Activated CD4-positive, alpha-beta T cell treated with anti-CD3 and anti-CD28 coated beads for 36 hours (primary cell): ENCODE results near the gene CHMP4B. TPM values are rescaled to one million over a fixed set of nuclear protein-coding genes. Genes with fewer than 3 reads are reported as not detected.
"Not testable (repeated sequence)": the region's sequence is repeated elsewhere in the genome, so short reads cannot be mapped to it uniquely, and the experiment has no call there.

ENCODE experiments used
- ATAC-seq: fragments of 200-7000 bp; cut with Tn5 transposase; one replicate; pipeline ENCODE4 v1.10.0; 2021; ENCODE audit warnings: mild to moderate bottlenecking, moderate library complexity
- CTCF ChIA-PET: fragments of 350-600 bp; sonication (Branson Sonifier 250); formaldehyde crosslinking; loops from one replicate; lab custom pipeline; 2021; ENCODE audit warnings: antibody characterized with exemption; lab: Charles Lee
- POLR2A ChIA-PET: fragments of 350-600 bp; sonication (Branson Sonifier 250); formaldehyde crosslinking; loops from one replicate; lab custom pipeline; 2021; ENCODE audit warnings: antibody characterized with exemption, inconsistent platforms; lab: Charles Lee
- DNase-seq: peaks from one replicate; pipeline ENCODE4 v3.0.0-alpha.2; 2020
- H3K27ac Mint-ChIP-seq: one replicate; pipeline ENCODE4 v1.8.0; 2021; ENCODE audit warnings: mixed read lengths
- H3K27me3 Mint-ChIP-seq: one replicate; pipeline ENCODE4 v1.8.0; 2021; ENCODE audit warnings: mixed read lengths
- H3K36me3 Mint-ChIP-seq: one replicate; pipeline ENCODE4 v1.8.0; 2021; ENCODE audit warnings: low read depth, mixed read lengths
- H3K4me1 Mint-ChIP-seq: one replicate; pipeline ENCODE4 v1.8.0; 2021; ENCODE audit warnings: mixed read lengths
- H3K4me3 Mint-ChIP-seq: one replicate; pipeline ENCODE4 v1.8.0; 2021; ENCODE audit warnings: mild to moderate bottlenecking, moderate library complexity, mixed read lengths
- H3K9me3 Mint-ChIP-seq: one replicate; pipeline ENCODE4 v1.8.0; 2021; ENCODE audit warnings: low read depth, mixed read lengths
- intact Hi-C, 2 experiments: fragments of 100-400 bp; cut with DNase I in 1 of 2; cut with micrococcal nuclease in 1 of 2; formaldehyde crosslinking; loops; one replicate each; pipeline versions ENCODE4 v1.14.2 to v1.15.1; 2022 to 2024; cut with DNase I, micrococcal nuclease
- total RNA-seq, 2 experiments: library from RNA; stranded (reverse); gene quantifications; one replicate each; pipeline ENCODE4 v1.2.3, GENCODE V29; 2021

Gene CHMP4B
- total RNA-seq, 2 experiments from 2014 or later: 86.0 to 94.1 TPM

DNA sequence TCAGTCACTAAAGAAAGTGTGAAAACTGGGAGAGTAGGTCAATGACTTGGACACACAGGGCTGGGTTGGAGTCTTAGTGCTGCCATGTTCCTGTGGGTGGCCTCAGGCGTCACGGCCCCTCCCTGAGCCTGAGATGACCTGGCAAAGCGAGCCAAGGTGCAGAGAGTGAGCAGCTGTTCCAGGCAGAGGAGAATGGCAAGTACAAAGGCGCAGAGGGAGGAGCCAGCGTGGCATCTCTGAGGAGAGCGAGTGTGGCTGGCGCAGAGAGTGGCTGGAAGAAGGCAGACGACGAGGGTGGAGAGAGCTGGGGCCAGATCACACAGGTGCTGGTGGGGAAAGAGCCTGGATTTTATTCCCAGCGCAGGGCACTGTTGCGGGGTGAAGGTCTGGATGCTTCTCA lies 20.6 kb upstream of the CHMP4B start:
- no peaks in the 10 kb centered on the region for H3K27me3 Mint-ChIP-seq
- intact Hi-C loops: no loop called here
- H3K9me3 Mint-ChIP-seq: no peaks in the 10 kb centered on the region
- CTCF ChIA-PET: interaction anchor here (0.7 kb wide), 1 partner anchor 350 kb away, joined by 3 read pairs; no protein-coding TSS in a partner anchor
- ATAC-seq (no peak), DNase-seq (no peak)
- peaks cover 5% of the 10 kb centered on the region for H3K4me1 Mint-ChIP-seq
- peaks cover 2% of the 10 kb centered on the region for H3K36me3 Mint-ChIP-seq
- H3K4me3 Mint-ChIP-seq: no peak overlapping the region
- POLR2A ChIA-PET: no interaction called here
- no peak overlapping the region for H3K27ac Mint-ChIP-seq

DNA sequence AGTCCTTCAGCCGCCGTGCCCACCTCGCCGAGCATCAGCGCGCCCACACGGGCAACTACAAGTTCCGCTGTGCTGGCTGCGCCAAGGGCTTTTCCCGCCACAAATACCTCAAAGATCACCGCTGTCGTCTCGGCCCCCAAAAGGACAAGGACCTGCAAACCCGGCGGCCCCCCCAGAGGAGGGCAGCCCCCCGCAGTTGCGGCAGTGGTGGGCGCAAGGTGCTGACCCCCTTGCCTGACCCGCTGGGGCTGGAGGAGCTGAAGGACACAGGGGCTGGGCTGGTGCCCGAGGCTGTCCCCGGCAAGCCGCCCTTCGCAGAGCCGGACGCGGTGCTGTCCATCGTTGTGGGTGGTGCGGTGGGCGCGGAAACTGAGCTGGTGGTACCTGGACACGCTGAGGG lies 20.1 kb upstream of the CHMP4B start:
- Mint-ChIP-seq H3K36me3 (peaks cover 2% of the 10 kb centered on the region), H3K27ac (no peak overlapping the region), H3K27me3 (no peaks in the 10 kb centered on the region), H3K4me1 (peaks cover 5% of the 10 kb centered on the region), H3K4me3 (no peak overlapping the region), H3K9me3 (no peaks in the 10 kb centered on the region)
- POLR2A ChIA-PET: no interaction called here
- no peak for DNase-seq
- no peak for ATAC-seq
- CTCF ChIA-PET: interaction anchor here (0.7 to 1.1 kb wide), 2 partner anchors 25 to 349 kb away, joined by 3 read pairs; no protein-coding TSS in a partner anchor
- intact Hi-C loops: no loop called here

DNA sequence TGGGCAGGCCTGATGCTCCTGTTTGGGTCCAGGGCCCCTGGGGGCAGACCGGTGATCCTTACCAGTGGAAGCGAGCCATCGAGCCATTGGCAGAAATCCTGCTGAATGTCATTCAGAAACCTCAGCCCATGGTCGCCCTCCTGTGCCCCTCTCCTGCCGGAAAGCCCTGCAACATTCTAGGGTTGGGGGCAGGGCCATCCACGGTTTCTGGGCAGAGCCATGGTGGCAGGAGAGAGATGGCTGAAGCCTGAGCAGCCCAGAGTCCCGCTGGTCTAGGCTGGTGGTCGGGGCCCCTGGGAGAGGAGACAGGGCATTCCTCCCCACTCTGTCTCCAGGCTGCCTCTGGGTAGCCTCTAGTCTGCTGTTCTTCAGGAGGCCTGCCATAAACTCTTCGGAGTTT lies 19.6 kb upstream of the CHMP4B start:
- Mint-ChIP-seq H3K4me1 (peaks cover 5% of the 10 kb centered on the region), H3K9me3 (no peaks in the 10 kb centered on the region), H3K27me3 (no peaks in the 10 kb centered on the region), H3K4me3 (no peak overlapping the region), H3K36me3 (no peaks in the 10 kb centered on the region), H3K27ac (no peak overlapping the region)
- DNase-seq: no peak
- intact Hi-C loops: no loop called here
- ChIA-PET CTCF (interaction anchor here (0.6 to 1.5 kb wide), 15 partner anchors 22 to 490 kb away, joined by 3 to 7 read pairs (median 3); no protein-coding TSS in a partner anchor), POLR2A (no interaction called here)
- no peak for ATAC-seq

DNA sequence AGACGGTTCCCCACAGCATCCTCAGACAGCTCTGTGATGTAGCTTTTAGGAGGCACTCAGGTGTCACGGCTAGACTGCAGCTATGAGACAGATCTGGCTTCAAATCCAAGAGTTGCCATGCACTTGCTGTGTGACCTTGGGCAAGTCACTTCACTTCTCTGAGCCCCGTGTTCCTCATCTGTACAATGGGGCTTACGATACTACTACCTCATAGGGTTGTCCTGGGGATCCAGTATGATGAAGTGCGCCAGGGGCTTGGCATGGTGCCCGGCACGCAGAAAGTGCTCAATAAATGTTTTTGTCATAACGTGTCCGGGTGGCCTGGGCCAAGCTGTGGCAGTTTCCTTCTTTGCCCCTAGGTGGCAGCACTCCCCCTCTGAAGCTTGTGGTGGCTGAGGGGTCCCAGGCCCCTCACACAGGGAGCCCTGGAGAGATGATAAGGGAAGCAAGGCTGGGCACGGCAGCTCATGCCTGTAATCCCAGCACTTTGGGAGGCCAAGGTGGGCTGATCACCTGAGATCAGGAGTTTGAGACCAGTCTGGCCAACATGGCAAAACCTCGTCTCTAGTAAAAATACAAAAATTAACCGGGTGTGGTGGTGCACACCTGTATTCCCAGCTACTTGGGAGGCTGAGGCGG lies 19.1 kb upstream of the CHMP4B start:
- POLR2A ChIA-PET: no interaction called here
- peak; percentile 79 for ATAC-seq
- no peaks in the 10 kb centered on the region for H3K27me3 Mint-ChIP-seq
- H3K4me1 Mint-ChIP-seq: peaks cover 3% of the 10 kb centered on the region
- intact Hi-C loops: loop anchor here in 1 of 2 experiments (1.0 kb wide), 1 partner anchor 337 kb away; no protein-coding TSS in a partner anchor
- H3K27ac Mint-ChIP-seq: no peak overlapping the region
- DNase-seq: peak; percentile 70
- H3K9me3 Mint-ChIP-seq: no peaks in the 10 kb centered on the region
- no peak overlapping the region for H3K4me3 Mint-ChIP-seq
- CTCF ChIA-PET: interaction anchor here (0.6 to 1.6 kb wide), 24 partner anchors 21 to 490 kb away, joined by 3 to 7 read pairs (median 3); partner anchors contain the start of gene CDK5RAP1
- H3K36me3 Mint-ChIP-seq: no peaks in the 10 kb centered on the region

DNA sequence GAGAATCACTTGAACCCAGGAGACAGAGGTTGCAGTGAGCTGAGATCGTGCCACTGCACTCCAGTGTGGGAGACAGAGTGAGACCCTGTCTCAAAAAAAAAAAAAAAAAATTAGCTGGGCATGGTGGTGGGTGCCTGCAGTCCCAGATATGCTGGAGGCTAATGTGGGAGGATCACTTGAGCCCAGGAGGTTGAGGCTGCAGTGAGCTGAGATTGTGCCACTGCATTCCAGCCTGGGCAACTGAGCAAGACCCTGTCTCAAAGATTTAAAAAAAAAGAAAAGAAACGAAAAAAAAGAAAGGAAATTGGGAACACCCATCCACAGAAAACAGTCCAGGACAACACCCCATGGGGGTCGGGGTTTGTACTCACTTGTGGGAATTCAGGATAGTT lies 18.6 kb upstream of the CHMP4B start:
- intact Hi-C loops: loop anchor here in 1 of 2 experiments (1.0 kb wide), 1 partner anchor 337 kb away; no protein-coding TSS in a partner anchor
- H3K36me3 Mint-ChIP-seq, DNase-seq, H3K27ac Mint-ChIP-seq, H3K27me3 Mint-ChIP-seq, H3K9me3 Mint-ChIP-seq, H3K4me3 Mint-ChIP-seq, POLR2A ChIA-PET, H3K4me1 Mint-ChIP-seq, ATAC-seq: not testable (repeated sequence)
- CTCF ChIA-PET: interaction anchor here (0.6 to 1.6 kb wide), 22 partner anchors 21 to 491 kb away, joined by 3 to 7 read pairs (median 3); partner anchors contain the start of gene CDK5RAP1

DNA sequence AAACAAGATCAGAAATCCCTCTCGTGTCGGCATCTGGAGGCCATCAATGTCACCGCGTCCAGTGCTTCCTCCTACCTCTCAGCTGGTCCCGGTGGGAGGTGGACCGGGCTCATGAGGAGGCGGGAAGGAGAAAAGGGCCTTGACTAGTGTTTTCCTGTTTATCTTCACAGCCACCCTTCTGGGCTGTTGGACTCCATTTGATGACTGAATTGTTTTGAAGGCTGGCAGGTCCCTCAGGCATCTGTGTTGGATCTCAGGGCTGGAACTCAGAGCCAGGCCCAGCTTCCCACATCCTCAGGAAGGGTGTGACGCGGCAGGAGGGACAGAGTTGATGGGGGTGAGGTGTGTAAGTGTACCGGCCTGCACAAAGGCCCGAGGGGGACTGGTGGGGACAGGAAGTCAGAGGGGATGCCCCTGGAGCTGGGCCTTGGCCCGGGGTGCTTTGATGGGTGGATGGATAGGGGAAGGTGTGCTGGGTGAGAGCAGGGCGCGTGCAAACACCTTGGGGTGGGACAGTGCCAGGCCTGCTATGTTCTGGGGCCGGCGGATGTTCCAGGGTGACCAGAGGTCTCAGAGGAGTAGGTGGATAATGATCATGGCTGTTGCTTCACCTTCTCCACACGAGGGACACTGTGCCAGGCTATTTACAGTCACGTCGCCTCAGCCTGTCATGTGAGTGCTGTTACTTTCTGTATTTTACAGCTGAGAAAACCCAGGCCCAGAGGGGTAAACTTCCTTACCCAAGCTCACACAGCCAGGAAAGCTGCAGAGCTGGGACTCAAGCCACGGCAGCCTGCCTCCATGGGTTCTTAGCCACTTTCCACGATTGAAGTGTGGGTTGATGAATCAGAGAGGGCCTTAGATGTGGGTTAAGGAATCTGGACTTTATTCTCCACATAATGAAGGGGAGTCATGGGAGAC lies 17.9 kb upstream of the CHMP4B start:
- Mint-ChIP-seq H3K36me3 (no peaks in the 10 kb centered on the region), H3K4me1 (no peaks in the 10 kb centered on the region), H3K27ac (no peak overlapping the region), H3K4me3 (no peak overlapping the region), H3K9me3 (no peaks in the 10 kb centered on the region), H3K27me3 (no peaks in the 10 kb centered on the region)
- intact Hi-C loops: no loop called here
- no peak for DNase-seq
- ATAC-seq: no peak
- ChIA-PET CTCF (interaction anchor here (0.6 to 2.1 kb wide), 24 partner anchors 10 to 392 kb away, joined by 3 to 8 read pairs (median 3); partner anchors contain the start of genes CDK5RAP1 and CHMP4B), POLR2A (no interaction called here)

DNA sequence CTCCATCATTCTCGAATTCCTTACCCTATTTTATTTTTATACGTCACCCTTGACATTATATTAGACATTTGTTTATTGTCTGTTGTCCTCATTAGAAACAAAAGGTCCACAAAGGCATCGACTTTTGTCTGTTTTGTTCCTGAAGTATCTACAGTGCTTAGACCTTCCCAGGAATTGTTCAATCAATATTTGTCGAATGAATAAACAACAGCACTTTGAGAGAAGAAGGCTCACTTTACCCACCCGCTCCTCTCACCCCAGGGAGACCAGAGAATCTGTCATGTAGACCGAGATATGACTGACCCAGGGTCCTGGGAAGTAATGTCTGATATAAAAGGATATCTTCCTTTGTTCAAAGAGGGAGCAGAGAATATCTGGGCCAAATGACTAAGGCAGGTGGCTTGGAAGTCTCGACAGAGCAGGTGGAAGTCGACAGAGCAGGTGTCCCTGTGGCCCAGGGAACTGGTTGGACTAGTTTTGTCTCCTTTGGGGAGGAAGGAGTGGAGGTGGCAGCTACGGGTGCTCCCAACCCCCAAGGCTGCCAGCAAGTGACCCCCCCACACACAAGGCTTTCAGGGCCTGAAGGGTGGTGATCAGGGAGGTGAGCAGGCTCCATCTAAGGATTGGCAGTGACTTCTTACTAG lies 14.8 kb upstream of the CHMP4B start:
- Mint-ChIP-seq H3K4me1 (no peaks in the 10 kb centered on the region), H3K9me3 (no peaks in the 10 kb centered on the region), H3K27me3 (no peaks in the 10 kb centered on the region), H3K27ac (no peak overlapping the region), H3K4me3 (no peak overlapping the region), H3K36me3 (no peaks in the 10 kb centered on the region)
- intact Hi-C loops: no loop called here
- ChIA-PET POLR2A (no interaction called here), CTCF (no interaction called here)
- ATAC-seq: no peak
- no peak for DNase-seq

DNA sequence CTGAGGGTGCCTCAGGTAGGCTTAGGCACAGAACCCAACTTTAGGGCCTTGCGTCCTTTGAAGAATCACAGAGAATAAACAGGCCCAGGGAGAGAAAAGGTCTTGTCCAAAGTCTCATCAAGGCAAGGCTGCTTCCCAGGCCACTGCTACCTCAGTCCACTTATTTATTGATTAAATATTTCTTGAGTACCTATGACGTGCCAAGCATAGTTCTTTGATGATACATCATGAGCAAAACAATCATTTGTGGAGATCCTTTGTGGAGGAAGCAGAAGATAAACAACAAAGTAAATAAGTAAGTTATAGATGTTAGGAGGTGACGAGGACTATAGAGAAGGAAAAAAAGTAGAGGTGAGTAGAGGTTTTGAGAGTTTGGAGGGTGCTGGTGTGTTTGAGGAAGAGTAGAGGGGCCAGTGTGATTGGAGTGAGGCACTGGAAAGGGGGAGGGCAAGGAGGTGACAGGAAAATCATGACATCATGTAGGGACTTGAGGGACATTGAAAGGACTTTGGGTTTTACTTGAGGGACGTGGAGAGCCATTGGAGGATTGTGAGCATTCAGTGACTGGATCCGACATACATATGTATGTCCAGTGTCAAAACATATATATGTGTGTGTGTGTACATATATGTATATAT lies 14.1 kb upstream of the CHMP4B start:
- ChIA-PET POLR2A (no interaction called here), CTCF (interaction anchor here (1.0 kb wide), 1 partner anchor 20 kb away, joined by 3 read pairs; no protein-coding TSS in a partner anchor)
- Mint-ChIP-seq H3K36me3 (no peaks in the 10 kb centered on the region), H3K4me3 (no peak overlapping the region), H3K9me3 (no peaks in the 10 kb centered on the region), H3K27ac (no peak overlapping the region), H3K4me1 (no peaks in the 10 kb centered on the region), H3K27me3 (no peaks in the 10 kb centered on the region)
- intact Hi-C loops: no loop called here
- ATAC-seq (no peak), DNase-seq (no peak)

DNA sequence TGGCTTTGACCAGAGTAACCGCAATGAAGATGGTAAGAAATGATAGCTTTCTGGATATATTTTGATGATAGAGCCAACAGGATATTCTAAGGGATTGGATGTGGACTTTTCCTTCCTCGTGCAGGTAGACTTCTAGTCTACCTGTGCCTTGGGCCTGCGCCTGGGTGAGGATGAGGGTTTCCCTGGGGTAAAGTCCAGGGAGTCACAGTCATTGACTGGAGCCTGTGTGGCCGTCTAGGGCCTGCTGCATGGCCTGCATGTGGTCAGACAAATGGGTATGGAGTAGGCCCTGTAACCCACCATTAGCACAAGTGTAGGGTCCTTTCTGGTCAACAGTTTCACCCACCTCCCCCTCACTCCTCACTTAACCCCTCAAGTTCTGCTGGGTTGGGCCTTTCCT lies 12.7 kb upstream of the CHMP4B start:
- H3K4me1 Mint-ChIP-seq: no peaks in the 10 kb centered on the region
- CTCF ChIA-PET: interaction anchor here (0.6 kb wide), 1 partner anchor 892 kb away, joined by 3 read pairs; no protein-coding TSS in a partner anchor
- H3K9me3 Mint-ChIP-seq: no peaks in the 10 kb centered on the region
- H3K27me3 Mint-ChIP-seq: no peaks in the 10 kb centered on the region
- POLR2A ChIA-PET: no interaction called here
- intact Hi-C loops: no loop called here
- no peaks in the 10 kb centered on the region for H3K36me3 Mint-ChIP-seq
- no peak for DNase-seq
- H3K4me3 Mint-ChIP-seq: no peak overlapping the region
- H3K27ac Mint-ChIP-seq: no peak overlapping the region
- no peak for ATAC-seq

DNA sequence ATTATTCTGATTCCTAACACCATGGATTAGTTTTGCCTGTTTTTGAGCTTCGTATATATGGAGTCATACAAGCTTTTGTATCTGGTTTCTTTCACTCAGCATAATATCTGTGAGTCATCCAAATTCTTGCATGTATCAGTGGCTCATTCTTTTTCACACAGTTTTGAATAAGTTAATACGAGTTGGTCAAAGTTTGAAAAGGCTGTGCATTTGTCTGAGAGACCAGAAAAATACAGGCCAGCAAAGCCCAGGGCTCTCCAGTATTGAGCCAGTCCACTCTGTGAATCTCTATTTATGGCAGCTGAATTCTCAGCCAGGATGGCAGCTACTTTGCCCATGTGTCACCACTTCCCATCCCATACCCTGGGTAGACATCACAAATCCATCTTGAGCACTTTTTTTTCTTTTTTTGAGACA lies 7.2 kb upstream of the CHMP4B start:
- intact Hi-C loops: no loop called here
- DNase-seq: no peak
- H3K4me3 Mint-ChIP-seq: no peak overlapping the region
- no peaks in the 10 kb centered on the region for H3K4me1 Mint-ChIP-seq
- no peaks in the 10 kb centered on the region for H3K9me3 Mint-ChIP-seq
- H3K36me3 Mint-ChIP-seq: no peaks in the 10 kb centered on the region
- no peaks in the 10 kb centered on the region for H3K27me3 Mint-ChIP-seq
- ChIA-PET CTCF (interaction anchor here (0.6 to 1.2 kb wide), 2 partner anchors 10 to 24 kb away, joined by 3 to 6 read pairs; no protein-coding TSS in a partner anchor), POLR2A (no interaction called here)
- no peak for ATAC-seq
- H3K27ac Mint-ChIP-seq: no peak overlapping the region

DNA sequence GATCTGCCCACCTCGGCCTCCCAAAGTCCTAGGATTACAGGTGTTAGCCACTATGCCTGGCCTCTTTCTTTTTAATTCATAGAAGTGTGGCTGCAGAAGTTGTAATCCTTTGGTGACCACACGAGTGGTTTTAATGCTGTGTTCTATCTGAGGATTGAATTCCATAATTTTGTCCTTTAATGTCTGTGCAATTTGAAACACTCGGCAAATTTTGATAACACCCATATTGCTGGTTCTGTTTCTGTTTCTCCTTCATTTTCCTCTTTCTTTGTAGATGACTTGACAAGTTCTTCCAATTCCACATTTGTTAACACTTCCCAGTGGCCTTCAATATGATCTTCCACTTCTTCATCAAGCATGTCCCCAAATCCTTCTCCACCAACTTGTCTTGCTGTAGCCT lies 2.8 kb upstream of the CHMP4B start:
- DNase-seq (no peak), ATAC-seq (no peak)
- H3K27me3 Mint-ChIP-seq: no peaks in the 10 kb centered on the region
- H3K27ac Mint-ChIP-seq: no peak overlapping the region
- peaks cover 6% of the 10 kb centered on the region for H3K36me3 Mint-ChIP-seq
- CTCF ChIA-PET: no interaction called here
- H3K9me3 Mint-ChIP-seq: no peaks in the 10 kb centered on the region
- H3K4me1 Mint-ChIP-seq: peaks cover 10% of the 10 kb centered on the region
- H3K4me3 Mint-ChIP-seq: no peak overlapping the region
- intact Hi-C loops: no loop called here
- POLR2A ChIA-PET: no interaction called here
